GM12873 (cell line): Measurements from ENCODE around the gene EN2.

ENCODE experiments used
- CTCF ChIP-seq: IDR thresholded peaks from 2 replicates; pipeline ENCODE4 v1.5.1; 2012; ENCODE audit warnings: low read depth, mild to moderate bottlenecking, moderate library complexity, low read length, control low read depth; ENCODE audit not compliant: insufficient read depth; ENCODE audit errors: missing control alignments

Gene EN2

GRCh38 chr7:155449008-155449868 lies 8.7 kb upstream of the EN2 start:
- no peak for TF ChIP-seq CTCF

- TF ChIP-seq CTCF: no peak
Observed at GRCh38 chr7:155449869-155450557, 7.9 kb upstream of the EN2 start.

- no peak for TF ChIP-seq CTCF
Observed at GRCh38 chr7:155450558-155450969, 7.4 kb upstream of the EN2 start.

GRCh38 chr7:155450970-155451801 lies 6.7 kb upstream of the EN2 start:
- no peak for TF ChIP-seq CTCF

- TF ChIP-seq CTCF: no peak
Observed at GRCh38 chr7:155451840-155452239, 6.1 kb upstream of the EN2 start.

GRCh38 chr7:155452505-155453295 lies 5.2 kb upstream of the EN2 start:
- no peak for TF ChIP-seq CTCF
